GM15510 (cell line): ENCODE data around the gene ACKR3.

Source experiments
- POLR2A ChIP-seq: IDR thresholded peaks from 3 replicates; pipeline ENCODE4 v1.6.1; 2011; ENCODE audit warnings: borderline replicate concordance; ENCODE audit not compliant: insufficient read length; ENCODE audit errors: extremely low read depth

Gene ACKR3

GRCh38 chr2:236617796-236618195, 48.2 kb downstream of the ACKR3 start:
- TF ChIP-seq POLR2A: no peak

DNA sequence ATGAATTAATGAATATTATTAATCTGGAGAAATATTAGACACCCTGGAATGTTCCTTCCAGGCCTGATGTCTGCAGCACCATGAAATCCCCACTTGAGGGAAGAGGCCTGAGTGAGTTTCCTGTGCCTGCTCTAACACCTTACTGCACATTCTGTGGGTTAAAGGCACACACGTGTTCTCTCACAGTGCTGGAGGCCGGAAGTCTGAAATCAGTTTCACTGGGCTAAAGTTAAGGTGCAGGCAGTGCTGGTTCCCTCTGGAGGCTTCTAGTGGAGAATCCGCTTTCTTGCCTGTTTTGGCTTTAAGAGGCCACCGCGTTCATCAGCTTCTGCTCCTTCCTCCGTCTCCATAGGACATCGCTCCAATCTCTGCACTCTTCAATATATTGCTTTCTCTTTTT, 48.7 kb downstream of the ACKR3 start:
- no peak for TF ChIP-seq POLR2A

- TF ChIP-seq POLR2A: no peak
These were observed 50.4 kb downstream of the ACKR3 start for GRCh38 chr2:236619910-236620612.

DNA sequence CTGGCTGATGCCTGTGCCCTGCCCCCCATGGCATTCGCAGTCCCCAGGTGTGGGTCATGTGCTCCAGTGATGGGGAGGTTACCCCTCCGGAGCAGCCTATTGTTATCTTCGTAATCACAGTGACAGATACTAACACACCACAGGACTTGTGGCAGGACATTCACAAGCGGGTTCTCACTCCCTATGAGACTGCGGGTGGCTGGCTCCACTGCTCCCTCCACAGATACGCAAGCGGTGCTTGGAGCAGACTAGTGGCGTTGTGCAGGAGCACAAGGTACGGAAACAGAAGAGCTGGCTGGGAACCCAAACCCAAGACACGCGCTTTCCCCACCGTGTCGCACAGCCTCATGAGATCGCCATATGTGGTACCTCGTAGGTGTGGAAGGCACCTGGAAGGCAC, 52.2 kb downstream of the ACKR3 start:
- TF ChIP-seq POLR2A: no peak

DNA sequence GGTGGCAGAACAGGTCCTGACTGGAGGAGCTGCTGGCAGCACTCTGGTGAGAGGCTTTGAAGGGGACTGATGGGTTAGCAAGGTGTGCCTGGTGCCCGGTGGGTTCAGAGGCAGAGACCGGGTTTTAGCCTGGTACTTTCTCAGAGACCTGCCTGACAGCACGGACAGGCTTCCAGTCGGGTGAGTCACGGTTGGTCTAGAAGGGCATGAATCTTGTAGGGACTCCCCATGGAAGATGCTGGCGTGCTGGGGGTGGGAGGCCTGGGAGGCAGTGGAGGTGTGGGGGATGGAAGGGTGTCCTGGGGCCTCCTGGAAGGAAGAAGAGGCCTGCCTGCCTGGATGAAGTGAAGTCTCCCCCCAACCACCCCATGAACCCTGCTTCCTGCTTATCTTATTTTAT, 52.6 kb downstream of the ACKR3 start:
- no peak for TF ChIP-seq POLR2A

DNA sequence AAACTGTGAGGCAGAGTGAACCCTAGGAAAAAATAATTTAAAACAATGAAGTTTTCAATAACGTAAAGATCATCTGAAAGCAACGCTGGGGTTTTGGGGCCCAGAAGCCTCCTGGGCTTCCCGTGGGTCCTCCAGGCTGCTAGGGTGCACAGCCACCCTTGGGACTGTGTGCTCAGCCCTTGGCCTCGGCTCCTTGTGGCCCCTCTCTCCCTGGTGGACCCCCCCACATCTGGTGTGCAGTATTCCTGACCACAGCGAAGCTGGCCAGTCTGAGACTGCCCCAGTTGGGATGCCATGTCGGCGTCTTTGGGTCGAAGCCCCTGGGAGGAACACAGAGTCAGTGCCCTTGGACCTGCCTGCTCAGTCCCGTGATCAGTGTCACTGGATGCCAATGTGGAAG, 53.0 kb downstream of the ACKR3 start:
- TF ChIP-seq POLR2A: no peak

GRCh38 chr2:236623816-236624215, 54.2 kb downstream of the ACKR3 start:
- TF ChIP-seq POLR2A: no peak

GRCh38 chr2:236625156-236625690, 55.6 kb downstream of the ACKR3 start:
- TF ChIP-seq POLR2A: no peak

- no peak for TF ChIP-seq POLR2A
These were observed 56.9 kb downstream of the ACKR3 start for GRCh38 chr2:236626391-236627150.

DNA sequence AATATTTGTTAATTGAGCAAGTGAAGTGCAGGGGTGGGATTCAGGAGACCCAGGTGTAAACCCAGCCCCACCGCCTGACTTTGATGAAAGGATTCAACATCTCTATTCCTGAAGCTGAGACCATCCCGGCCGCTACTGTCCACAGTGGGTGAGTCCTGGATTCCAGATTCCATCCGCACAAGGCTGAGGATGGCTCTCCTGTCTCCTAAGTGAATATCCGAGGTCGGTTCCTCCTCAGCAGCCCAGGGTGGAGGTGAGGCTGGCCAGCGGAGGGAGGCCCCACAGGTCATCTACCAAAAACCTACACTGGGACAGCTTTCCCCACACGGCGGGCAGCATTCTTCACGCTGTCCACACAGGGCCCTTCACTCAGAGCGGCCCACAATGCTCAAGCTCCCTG, 57.6 kb downstream of the ACKR3 start:
- TF ChIP-seq POLR2A: no peak

DNA sequence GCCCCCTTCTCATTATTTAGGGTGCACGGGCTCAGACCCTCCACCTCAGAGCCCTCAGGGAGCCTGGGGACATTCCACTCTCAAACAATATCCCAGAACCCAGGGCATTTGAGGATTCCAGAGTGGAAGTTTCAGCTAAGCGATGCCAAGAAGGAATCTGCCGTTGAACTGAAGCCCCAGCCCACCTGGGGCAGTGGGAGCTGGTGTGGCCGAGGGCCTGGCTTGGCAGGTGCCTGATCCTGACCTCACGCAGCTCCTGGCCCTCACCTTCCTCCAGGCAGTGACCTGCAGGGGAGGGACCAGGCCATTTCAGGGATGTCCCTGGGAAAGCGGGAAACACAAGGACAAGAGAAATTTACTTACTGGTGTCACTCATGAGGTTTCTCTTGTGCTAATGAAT, 58.2 kb downstream of the ACKR3 start:
- no peak for TF ChIP-seq POLR2A

- TF ChIP-seq POLR2A: no peak
These were observed 58.8 kb downstream of the ACKR3 start for GRCh38 chr2:236628256-236628901.

- no peak for TF ChIP-seq POLR2A
These were observed 59.5 kb downstream of the ACKR3 start for GRCh38 chr2:236628981-236629605.

GRCh38 chr2:236629961-236630872, 60.6 kb downstream of the ACKR3 start:
- TF ChIP-seq POLR2A: no peak
